ENCODE measurements around the gene SNRPB2.

SNRPB2 gene

DNA sequence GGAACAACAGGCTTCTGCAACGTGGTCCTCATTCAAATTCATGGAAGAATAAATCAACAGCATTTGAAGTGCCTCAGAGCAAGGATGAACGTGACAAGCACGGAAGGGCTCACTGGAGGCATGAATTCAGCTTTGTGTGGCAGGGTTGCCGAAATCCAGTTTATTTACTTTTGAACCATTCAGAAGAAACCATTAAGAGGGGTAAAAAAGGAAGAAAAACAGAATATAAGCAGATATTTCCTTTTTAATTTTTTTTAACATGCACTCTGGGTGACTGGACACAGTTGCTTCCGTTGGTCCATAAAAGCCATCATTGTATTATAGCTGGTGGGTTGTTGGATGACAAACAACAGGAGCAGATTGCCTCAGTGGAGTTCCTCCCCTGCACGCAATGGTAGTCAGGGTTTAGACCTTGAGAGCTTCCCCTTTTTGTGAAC is 17.3 kb upstream of the SNRPB2 start:
- DNase-seq (ENCODE audit: extremely low read depth, insufficient read length) = no peak
- TF ChIP-seq, protein P1, sequence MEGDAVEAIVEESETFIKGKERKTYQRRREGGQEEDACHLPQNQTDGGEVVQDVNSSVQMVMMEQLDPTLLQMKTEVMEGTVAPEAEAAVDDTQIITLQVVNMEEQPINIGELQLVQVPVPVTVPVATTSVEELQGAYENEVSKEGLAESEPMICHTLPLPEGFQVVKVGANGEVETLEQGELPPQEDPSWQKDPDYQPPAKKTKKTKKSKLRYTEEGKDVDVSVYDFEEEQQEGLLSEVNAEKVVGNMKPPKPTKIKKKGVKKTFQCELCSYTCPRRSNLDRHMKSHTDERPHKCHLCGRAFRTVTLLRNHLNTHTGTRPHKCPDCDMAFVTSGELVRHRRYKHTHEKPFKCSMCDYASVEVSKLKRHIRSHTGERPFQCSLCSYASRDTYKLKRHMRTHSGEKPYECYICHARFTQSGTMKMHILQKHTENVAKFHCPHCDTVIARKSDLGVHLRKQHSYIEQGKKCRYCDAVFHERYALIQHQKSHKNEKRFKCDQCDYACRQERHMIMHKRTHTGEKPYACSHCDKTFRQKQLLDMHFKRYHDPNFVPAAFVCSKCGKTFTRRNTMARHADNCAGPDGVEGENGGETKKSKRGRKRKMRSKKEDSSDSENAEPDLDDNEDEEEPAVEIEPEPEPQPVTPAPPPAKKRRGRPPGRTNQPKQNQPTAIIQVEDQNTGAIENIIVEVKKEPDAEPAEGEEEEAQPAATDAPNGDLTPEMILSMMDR (IDR thresholded peaks at IDR 0.05; ENCODE audit: insufficient read depth, low read length, poor library complexity, severe bottlenecking) = no peak
- Histone ChIP-seq H3K36me3 (ENCODE audit: control insufficient read depth, insufficient read depth, low read length) (no peaks in the 10 kb centered on the region), H3K4me3 (replicated peaks; ENCODE audit: low read depth, low read length) (no peak overlapping the region), H3K27me3 (replicated peaks; ENCODE audit: control insufficient read depth, insufficient read depth, low read length) (no peaks in the 10 kb centered on the region; the same call in 1 of the 2 replicates)

DNA sequence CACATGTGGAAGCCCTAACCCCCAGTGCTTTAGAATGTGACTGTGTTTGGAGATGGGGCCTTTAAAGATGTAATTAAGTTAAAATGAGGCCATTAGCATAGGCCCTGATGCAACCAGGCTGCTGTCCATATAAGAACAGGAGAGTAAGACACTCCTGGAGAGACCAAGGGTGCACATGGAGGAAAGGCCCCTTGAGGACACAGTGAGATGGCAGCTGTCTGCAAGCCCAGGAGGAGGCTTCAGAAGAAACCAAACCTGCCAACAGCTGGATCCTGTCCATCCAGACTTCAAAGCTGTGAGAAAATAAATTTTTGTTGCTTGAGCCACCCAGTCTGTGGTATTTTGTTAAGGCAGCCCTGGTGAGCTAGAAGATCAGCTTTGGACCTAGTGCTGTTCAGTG is 16.8 kb upstream of the SNRPB2 start:
- Histone ChIP-seq H3K36me3 (ENCODE audit: control insufficient read depth, insufficient read depth, low read length) (no peaks in the 10 kb centered on the region), H3K4me3 (replicated peaks; ENCODE audit: low read depth, low read length) (no peak overlapping the region), H3K27me3 (replicated peaks; ENCODE audit: control insufficient read depth, insufficient read depth, low read length) (no peaks in the 10 kb centered on the region; the same call in 1 of the 2 replicates)
- DNase-seq (ENCODE audit: extremely low read depth, insufficient read length) = no peak
- TF ChIP-seq, protein P1 (IDR thresholded peaks at IDR 0.05; ENCODE audit: insufficient read depth, low read length, poor library complexity, severe bottlenecking) = no peak

DNA sequence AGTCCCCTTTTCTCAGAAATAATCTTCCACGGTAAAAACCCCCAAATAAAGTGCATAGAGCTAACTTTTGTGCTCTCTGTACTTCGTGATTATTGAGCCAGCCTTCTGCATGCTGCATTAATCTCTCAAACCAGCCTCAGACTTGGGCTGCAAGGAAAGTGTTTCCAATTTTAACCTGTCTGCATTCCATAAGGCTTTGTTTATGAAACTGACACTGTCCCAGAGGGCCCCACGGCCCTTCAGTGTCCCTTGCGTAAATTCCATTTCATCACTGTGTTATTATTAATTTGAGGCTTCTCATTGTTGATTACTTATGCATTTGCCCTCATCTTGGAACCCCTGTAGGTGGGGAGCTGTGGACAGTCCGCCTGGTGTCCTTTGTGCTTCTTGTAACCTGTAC is 15.6 kb upstream of the SNRPB2 start:
- H3K36me3 ChIP-seq (ENCODE audit: control insufficient read depth, insufficient read depth, low read length) = no peaks in the 10 kb centered on the region
- H3K4me3 ChIP-seq (replicated peaks; ENCODE audit: low read depth, low read length) = no peak overlapping the region
- DNase-seq (ENCODE audit: extremely low read depth, insufficient read length) = no peak
- no peaks in the 10 kb centered on the region; the same call in 1 of the 2 replicates for H3K27me3 ChIP-seq (replicated peaks; ENCODE audit: control insufficient read depth, insufficient read depth, low read length)
- TF ChIP-seq, protein P1 (IDR thresholded peaks at IDR 0.05; ENCODE audit: insufficient read depth, low read length, poor library complexity, severe bottlenecking) = no peak

DNA sequence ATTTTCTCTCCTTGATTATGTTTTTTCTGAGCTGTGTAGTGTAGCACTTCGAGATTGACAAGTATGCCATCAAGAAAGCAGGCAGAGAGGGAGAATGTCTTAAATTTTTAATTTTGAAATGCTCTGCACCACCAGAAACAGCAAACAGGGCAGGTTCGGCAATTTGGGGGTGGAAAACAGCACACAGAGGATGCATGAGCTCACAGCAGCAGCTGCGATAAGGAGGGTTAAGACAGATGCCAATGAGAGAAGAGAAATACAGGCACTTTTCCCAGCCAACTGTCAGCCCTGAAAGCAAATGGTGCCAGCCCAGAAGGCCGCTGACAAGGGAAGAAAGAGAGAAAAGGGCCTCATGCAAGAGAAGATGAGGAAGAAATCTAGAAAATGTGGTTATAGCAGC is 15.1 kb upstream of the SNRPB2 start:
- TF ChIP-seq, protein P1 (IDR thresholded peaks at IDR 0.05; ENCODE audit: insufficient read depth, low read length, poor library complexity, severe bottlenecking) = no peak
- DNase-seq (ENCODE audit: extremely low read depth, insufficient read length) = no peak
- H3K36me3 ChIP-seq (ENCODE audit: control insufficient read depth, insufficient read depth, low read length) = no peaks in the 10 kb centered on the region
- no peaks in the 10 kb centered on the region; the same call in 1 of the 2 replicates for H3K27me3 ChIP-seq (replicated peaks; ENCODE audit: control insufficient read depth, insufficient read depth, low read length)
- H3K4me3 ChIP-seq (replicated peaks; ENCODE audit: low read depth, low read length) = no peak overlapping the region

DNA sequence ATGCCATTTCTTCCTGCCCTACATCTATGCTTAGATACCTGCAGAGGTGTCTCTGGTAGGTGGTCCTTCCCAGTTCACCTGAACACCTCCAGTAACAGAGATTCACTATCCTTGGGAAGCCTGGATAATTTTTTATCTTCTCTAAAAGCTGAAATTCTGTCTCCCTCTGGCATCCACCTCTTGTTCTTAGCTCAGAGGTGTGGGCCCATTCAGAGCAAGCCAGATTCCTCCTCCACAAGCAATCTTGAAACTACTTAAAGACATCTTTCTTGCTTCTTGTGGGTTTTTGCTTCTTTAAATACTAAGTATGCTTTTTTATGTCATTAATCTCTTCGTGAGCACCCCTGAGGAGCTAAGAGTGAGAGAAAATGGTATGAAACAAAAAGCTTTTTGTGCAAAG is 10.4 kb upstream of the SNRPB2 start:
- Histone ChIP-seq H3K36me3 (ENCODE audit: control insufficient read depth, insufficient read depth, low read length) (no peaks in the 10 kb centered on the region), H3K27me3 (replicated peaks; ENCODE audit: control insufficient read depth, insufficient read depth, low read length) (no peaks in the 10 kb centered on the region; the same call in 1 of the 2 replicates), H3K4me3 (replicated peaks; ENCODE audit: low read depth, low read length) (no peak overlapping the region)
- TF ChIP-seq, protein P1 (IDR thresholded peaks at IDR 0.05; ENCODE audit: insufficient read depth, low read length, poor library complexity, severe bottlenecking) = no peak
- no peak for DNase-seq (ENCODE audit: extremely low read depth, insufficient read length)

DNA sequence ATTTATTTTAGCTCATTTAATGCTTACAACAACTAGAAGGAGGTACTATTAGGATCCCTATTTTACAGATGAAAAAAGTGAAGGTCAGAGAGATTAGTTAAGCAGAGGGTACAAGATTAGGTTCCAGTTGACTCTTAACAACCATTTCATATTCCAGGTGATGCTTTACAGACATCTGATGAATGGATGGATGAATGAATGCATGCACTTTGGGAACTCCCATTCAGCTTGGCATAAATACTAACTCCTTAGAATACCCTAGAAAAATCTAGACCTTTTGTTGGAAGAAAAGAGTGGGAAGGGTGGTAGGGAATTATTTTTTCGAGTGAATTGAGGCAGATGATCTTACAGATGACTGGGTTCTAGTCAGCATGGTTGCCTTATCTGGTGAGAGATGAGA is 746 bp upstream of the SNRPB2 start:
- TF ChIP-seq, protein P1 (IDR thresholded peaks at IDR 0.05; ENCODE audit: insufficient read depth, low read length, poor library complexity, severe bottlenecking) = no peak
- no peak for DNase-seq (ENCODE audit: extremely low read depth, insufficient read length)
- Histone ChIP-seq H3K36me3 (ENCODE audit: control insufficient read depth, insufficient read depth, low read length) (peaks cover 6% of the 10 kb centered on the region), H3K27me3 (replicated peaks; ENCODE audit: control insufficient read depth, insufficient read depth, low read length) (no peaks in the 10 kb centered on the region), H3K4me3 (replicated peaks; ENCODE audit: low read depth, low read length) (no peak overlapping the region)

Measured in GM06990 (cell line).